DND-41 (cell line): ENCODE data around the gene MPO.

Source experiments
- EZH2 ChIP-seq: IDR thresholded peaks from 3 replicates; pipeline ENCODE4 v1.6.1; 2012; ENCODE audit warnings: borderline replicate concordance, low read depth, mild to moderate bottlenecking, moderate library complexity, low read length, inconsistent platforms; ENCODE audit not compliant: severe bottlenecking
- TF ChIP-seq, protein P1 (sequence below): IDR thresholded peaks from 2 replicates; pipeline ENCODE4 v1.5.1; 2012; ENCODE audit warnings: borderline replicate concordance, low read length, moderate library complexity, mild to moderate bottlenecking; ENCODE audit not compliant: poor library complexity, severe bottlenecking; ENCODE audit errors: extremely low read depth

- TF ChIP-seq, protein P1, sequence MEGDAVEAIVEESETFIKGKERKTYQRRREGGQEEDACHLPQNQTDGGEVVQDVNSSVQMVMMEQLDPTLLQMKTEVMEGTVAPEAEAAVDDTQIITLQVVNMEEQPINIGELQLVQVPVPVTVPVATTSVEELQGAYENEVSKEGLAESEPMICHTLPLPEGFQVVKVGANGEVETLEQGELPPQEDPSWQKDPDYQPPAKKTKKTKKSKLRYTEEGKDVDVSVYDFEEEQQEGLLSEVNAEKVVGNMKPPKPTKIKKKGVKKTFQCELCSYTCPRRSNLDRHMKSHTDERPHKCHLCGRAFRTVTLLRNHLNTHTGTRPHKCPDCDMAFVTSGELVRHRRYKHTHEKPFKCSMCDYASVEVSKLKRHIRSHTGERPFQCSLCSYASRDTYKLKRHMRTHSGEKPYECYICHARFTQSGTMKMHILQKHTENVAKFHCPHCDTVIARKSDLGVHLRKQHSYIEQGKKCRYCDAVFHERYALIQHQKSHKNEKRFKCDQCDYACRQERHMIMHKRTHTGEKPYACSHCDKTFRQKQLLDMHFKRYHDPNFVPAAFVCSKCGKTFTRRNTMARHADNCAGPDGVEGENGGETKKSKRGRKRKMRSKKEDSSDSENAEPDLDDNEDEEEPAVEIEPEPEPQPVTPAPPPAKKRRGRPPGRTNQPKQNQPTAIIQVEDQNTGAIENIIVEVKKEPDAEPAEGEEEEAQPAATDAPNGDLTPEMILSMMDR: no peak
- no peak for TF ChIP-seq EZH2
These were observed 2.7 kb downstream of the MPO start for GRCh38 chr17:58277802-58278595.
